Right lobe of liver (tissue), 4 donors: ENCODE results near the gene ARNT2.

ENCODE experiments used
- POLR2A ChIP-seq: fragments of 450-650 bp; IDR thresholded peaks from one replicate; pipeline ENCODE4 v1.6.1; 2017; ENCODE audit warnings: antibody characterized with exemption, mild to moderate bottlenecking
- TF ChIP-seq, protein P1 (sequence below), 4 donors: fragments of 200-600 bp in 3 of 4; fragments of 450-650 bp in 1 of 4; IDR thresholded peaks; one replicate each; pipeline versions ENCODE4 v1.5.1 to v1.8.0; 2016 to 2022; ENCODE audit warnings: antibody characterized with exemption in 4 of 4, mild to moderate bottlenecking in 2 of 4
- donor health status: DM: no; HTN: no; CAD: no.
- donor health status: DM: no; HTN: no; CAD: no.
- donor health status: DM: no; HTN: yes; CAD: no.

DNA sequence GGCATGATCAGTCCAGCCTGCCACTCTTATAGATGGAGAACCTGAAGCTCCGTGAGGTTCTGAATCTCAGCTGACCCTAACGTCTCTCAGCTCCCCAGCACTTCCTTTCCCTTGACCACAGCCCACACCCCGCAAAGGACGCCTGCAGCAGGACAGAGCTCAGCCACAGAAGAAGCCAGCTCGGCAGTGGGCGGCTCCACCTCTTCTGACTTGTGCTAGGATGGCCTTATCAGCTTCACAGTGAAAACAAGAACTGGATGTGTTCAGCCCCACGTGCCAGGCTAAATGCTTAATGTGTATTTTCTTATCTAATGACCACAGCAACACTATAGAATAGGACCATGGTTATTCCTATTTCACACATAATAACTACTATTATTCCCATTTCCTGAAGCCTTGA is 127.6 kb downstream of the ARNT2 start:
- TF ChIP-seq POLR2A = no peak
- TF ChIP-seq, protein P1, sequence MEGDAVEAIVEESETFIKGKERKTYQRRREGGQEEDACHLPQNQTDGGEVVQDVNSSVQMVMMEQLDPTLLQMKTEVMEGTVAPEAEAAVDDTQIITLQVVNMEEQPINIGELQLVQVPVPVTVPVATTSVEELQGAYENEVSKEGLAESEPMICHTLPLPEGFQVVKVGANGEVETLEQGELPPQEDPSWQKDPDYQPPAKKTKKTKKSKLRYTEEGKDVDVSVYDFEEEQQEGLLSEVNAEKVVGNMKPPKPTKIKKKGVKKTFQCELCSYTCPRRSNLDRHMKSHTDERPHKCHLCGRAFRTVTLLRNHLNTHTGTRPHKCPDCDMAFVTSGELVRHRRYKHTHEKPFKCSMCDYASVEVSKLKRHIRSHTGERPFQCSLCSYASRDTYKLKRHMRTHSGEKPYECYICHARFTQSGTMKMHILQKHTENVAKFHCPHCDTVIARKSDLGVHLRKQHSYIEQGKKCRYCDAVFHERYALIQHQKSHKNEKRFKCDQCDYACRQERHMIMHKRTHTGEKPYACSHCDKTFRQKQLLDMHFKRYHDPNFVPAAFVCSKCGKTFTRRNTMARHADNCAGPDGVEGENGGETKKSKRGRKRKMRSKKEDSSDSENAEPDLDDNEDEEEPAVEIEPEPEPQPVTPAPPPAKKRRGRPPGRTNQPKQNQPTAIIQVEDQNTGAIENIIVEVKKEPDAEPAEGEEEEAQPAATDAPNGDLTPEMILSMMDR (IDR thresholded peaks at IDR 0.05) = no peak
